OCI-LY1 (cell line): ENCODE results near the gene CDH23.

Source experiments
- EZH2 ChIP-seq: fragments of 200-600 bp; sonication (generic), shearing (Covaris generic); IDR thresholded peaks from 2 replicates; pipeline ENCODE4 v1.8.0; 2017; ENCODE audit warnings: borderline replicate concordance, mixed run types, mild to moderate bottlenecking, antibody characterized with exemption, low read length, moderate library complexity, mixed read lengths
- TF ChIP-seq, protein P1 (sequence below): fragments of 200-600 bp; sonication (generic), shearing (Covaris generic); IDR thresholded peaks from 2 replicates; pipeline ENCODE4 v1.5.1; 2017; ENCODE audit warnings: mild to moderate bottlenecking, antibody characterized with exemption, low read length, moderate library complexity, mixed read lengths

DNA sequence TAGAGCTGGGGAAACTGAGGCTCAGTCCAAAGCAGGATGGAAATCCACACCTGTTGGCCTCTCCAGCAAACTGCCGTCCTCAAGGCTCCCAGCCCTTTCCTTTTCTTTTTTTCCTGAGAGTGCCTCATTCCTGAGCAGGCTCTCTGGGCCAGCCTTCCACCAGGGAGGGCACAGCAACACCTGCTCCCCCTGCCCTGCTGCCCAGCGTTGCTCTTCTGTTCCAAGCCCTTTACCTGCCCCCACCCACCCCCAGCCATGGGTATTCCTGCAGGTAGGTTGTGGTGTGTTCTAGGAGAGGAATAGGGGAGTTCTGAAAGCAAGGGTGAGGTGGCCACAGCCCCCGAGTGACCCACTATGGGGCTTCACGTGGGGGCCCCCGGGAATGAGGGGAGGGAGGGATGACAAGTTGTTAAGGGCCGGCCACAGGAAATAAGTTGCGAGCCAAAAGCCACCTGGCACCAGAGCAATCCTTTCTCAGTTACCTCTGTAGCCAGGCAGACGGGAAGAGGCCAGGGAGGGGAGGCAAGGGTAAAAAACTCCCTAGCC, 357.3 kb downstream of the CDH23 start:
- no peak for TF ChIP-seq EZH2
- TF ChIP-seq, protein P1, sequence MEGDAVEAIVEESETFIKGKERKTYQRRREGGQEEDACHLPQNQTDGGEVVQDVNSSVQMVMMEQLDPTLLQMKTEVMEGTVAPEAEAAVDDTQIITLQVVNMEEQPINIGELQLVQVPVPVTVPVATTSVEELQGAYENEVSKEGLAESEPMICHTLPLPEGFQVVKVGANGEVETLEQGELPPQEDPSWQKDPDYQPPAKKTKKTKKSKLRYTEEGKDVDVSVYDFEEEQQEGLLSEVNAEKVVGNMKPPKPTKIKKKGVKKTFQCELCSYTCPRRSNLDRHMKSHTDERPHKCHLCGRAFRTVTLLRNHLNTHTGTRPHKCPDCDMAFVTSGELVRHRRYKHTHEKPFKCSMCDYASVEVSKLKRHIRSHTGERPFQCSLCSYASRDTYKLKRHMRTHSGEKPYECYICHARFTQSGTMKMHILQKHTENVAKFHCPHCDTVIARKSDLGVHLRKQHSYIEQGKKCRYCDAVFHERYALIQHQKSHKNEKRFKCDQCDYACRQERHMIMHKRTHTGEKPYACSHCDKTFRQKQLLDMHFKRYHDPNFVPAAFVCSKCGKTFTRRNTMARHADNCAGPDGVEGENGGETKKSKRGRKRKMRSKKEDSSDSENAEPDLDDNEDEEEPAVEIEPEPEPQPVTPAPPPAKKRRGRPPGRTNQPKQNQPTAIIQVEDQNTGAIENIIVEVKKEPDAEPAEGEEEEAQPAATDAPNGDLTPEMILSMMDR = no peak
